DOHH2 (cell line): ENCODE measurements around the gene SPOCK1.

Source experiments
- CTCF ChIP-seq: fragments of 200-600 bp; sonication (generic); IDR thresholded peaks from one replicate; pipeline ENCODE4 v1.5.1; 2014; ENCODE audit warnings: antibody characterized with exemption, mild to moderate bottlenecking, low read depth, low read length; ENCODE audit not compliant: poor library complexity, severe bottlenecking
- EZH2phosphoT487 ChIP-seq: fragments of 200-600 bp; sonication (generic); IDR thresholded peaks from 2 replicates; pipeline ENCODE4 v1.6.1; 2017; ENCODE audit warnings: borderline replicate concordance, mild to moderate bottlenecking, antibody characterized with exemption, low read length, moderate library complexity, mixed read lengths

- TF ChIP-seq CTCF (no peak), EZH2phosphoT487 (no peak)
Measured at GRCh38 chr5:137531266-137531665, 32.1 kb upstream of the SPOCK1 start.
